CD1c-positive myeloid dendritic cell (primary cell): Measurements from ENCODE around the gene CCNA2.

Source experiments
- DNase-seq: peaks from one replicate; pipeline ENCODE4 v3.0.0-alpha.2; 2016; ENCODE audit errors: extremely low spot score

The CCNA2 gene

GRCh38 chr4:121823505-121824170 is at the start of gene CCNA2:
Gene CCNA2, minus strand, starts transcription at chr4:121823883. Its CDS starts 255 bp downstream, at chr4:121823628.
- peak; percentile 98 for DNase-seq

- peak; percentile 94 for DNase-seq
Observed at GRCh38 chr4:121869841-121870822, 46.4 kb upstream of the CCNA2 start, which contains the start of gene BBS7. Gene BBS7, minus strand, starts transcription at chr4:121870474. Its CDS starts 161 bp downstream, at chr4:121870313.

- no peak for DNase-seq
Observed at GRCh38 chr4:121863799-121864198, 40.1 kb upstream of the CCNA2 start.

- no peak for DNase-seq
Observed at GRCh38 chr4:121861426-121861825, 37.7 kb upstream of the CCNA2 start.

GRCh38 chr4:121860121-121860520 is 36.4 kb upstream of the CCNA2 start:
- no peak for DNase-seq

GRCh38 chr4:121851354-121851753 is 27.7 kb upstream of the CCNA2 start:
- no peak for DNase-seq

- no peak for DNase-seq
Observed at GRCh38 chr4:121846662-121847061, 23.0 kb upstream of the CCNA2 start.

- DNase-seq, result no peak
Observed at GRCh38 chr4:121842862-121843261, 19.2 kb upstream of the CCNA2 start.

GRCh38 chr4:121838136-121838535 is 14.5 kb upstream of the CCNA2 start:
- DNase-seq, result no peak

GRCh38 chr4:121829511-121829910 is 5.8 kb upstream of the CCNA2 start:
- no peak for DNase-seq

GRCh38 chr4:121827853-121828252 is 4.2 kb upstream of the CCNA2 start:
- no peak for DNase-seq

GRCh38 chr4:121824950-121825349 is 1.3 kb upstream of the CCNA2 start:
- no peak for DNase-seq

GRCh38 chr4:121824171-121824527 is 466 bp upstream of the CCNA2 start:
- no peak for DNase-seq

GRCh38 chr4:121822796-121823504 is 733 bp downstream of the CCNA2 start:
- DNase-seq, result peak; percentile 42

GRCh38 chr4:121822047-121822446 is 1.6 kb downstream of the CCNA2 start:
- DNase-seq, result no peak

- DNase-seq, result no peak
Observed at GRCh38 chr4:121819216-121819965, 4.3 kb downstream of the CCNA2 start.

GRCh38 chr4:121818215-121818614 is 5.5 kb downstream of the CCNA2 start:
- no peak for DNase-seq

- DNase-seq, result no peak
Observed at GRCh38 chr4:121817701-121818100, 6.0 kb downstream of the CCNA2 start.

- DNase-seq, result no peak
Observed at GRCh38 chr4:121817006-121817405, 6.7 kb downstream of the CCNA2 start.

- DNase-seq, result no peak
Observed at GRCh38 chr4:121814756-121815155, 8.9 kb downstream of the CCNA2 start.

- no peak for DNase-seq
Observed at GRCh38 chr4:121811122-121811521, 12.6 kb downstream of the CCNA2 start.
